CD4-positive, alpha-beta T cell treated with Interleukin-12 subunit alpha and Interleukin-12 subunit beta, for 1 hour (primary cell): ENCODE measurements around the gene DAGLA.

Source experiments
- DNase-seq: peaks from one replicate; pipeline ENCODE4 v3.0.0-alpha.2; 2020

The DAGLA gene

DNA sequence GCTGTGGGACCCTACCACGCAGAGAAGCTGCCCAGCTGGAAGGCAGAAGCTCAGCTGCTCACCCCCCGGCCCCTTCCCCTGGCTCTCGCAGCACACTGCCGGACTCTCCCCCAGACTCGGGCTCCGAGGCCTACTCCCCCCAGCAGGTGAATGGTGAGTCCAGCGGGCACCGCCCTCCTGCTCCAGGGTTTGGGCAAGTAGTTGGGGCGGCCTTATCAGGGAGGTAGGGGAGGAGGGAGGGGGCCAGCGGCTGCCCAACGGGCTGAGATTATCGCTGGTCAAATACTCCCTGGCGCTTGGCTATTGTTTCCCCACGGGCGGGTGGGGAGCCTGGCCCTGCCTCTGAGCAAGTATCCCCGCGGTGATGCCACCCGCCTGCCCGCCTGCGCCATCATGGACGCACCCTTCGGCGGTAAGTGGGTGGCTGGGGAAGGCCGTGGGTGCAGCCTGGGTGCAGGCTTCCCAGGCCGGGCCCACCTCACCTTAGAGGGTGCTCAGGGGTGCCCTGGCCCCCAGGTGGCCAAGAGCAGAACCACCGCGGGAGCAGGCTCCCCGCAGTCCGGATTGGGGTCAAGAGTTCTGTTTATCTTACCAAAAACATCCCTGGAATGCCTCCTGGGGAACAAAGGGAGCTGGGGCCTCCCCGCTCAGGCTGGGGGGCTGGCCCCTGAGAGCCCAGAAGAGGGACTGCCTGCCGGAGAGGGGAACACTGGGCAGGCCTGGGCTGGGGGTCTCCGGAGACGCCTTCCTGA, 89.2 kb downstream of the DAGLA start:
- DNase-seq: no peak

DNA sequence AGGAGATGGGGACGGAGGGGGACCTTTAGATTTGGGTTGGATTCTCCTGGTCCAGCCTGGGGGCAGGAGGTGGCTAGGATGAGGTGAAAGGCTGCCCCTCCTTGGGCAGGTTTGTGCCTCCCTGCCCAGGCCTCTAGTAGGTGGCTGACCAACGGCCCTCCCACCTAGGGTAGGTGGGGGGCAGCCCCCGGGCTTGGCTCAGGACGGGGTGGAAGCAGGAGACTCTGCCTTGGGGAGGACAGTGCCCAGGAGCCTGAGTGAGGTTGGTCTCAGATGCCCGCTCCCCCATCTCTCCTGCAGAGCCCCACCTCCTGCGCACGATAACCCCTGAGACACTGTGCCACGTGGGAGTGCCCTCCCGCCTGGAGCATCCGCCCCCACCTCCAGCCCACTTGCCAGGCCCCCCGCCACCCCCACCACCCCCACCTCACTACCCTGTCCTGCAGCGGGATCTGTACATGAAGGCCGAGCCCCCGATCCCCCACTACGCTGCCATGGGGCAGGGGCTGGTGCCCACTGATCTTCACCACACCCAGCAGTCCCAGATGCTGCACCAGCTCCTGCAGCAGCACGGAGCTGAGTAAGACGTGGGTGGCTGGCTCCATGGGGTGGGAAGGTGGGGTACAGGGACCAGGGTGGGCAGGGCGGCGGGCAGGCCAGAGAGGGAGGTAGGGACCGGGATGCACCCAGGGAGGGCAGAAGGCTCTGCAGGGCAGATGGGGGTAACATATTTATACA, 89.9 kb downstream of the DAGLA start:
- no peak for DNase-seq

DNA sequence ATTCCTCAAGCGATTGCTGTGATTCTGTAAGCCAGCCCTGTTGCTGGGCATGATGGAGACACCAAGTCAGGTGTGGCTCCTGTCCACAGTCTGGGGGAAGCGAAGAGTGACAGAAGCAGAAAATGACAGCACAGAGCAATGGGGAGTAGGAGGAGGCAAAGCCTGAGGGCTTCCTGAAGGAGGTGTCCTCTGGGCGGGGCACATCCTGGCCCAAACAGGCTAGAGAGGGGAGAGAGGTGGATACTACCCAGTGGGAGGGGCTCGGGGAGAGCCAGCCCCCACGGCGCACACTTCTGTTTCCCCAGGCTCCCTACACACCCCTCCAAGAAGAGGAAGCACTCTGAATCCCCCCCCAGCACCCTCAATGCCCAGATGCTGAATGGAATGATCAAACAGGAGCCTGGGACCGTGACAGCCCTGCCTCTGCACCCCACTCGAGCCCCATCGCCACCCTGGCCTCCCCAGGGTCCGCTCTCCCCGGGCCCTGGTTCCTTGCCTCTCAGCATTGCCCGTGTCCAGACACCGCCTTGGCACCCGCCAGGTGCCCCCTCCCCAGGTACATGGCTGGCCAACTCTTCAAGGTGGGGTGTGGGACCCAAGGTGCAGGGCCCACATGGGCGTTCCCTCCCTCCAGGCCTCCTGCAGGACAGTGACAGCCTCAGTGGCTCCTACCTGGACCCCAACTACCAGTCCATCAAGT, 91.2 kb downstream of the DAGLA start:
- DNase-seq: no peak

DNA sequence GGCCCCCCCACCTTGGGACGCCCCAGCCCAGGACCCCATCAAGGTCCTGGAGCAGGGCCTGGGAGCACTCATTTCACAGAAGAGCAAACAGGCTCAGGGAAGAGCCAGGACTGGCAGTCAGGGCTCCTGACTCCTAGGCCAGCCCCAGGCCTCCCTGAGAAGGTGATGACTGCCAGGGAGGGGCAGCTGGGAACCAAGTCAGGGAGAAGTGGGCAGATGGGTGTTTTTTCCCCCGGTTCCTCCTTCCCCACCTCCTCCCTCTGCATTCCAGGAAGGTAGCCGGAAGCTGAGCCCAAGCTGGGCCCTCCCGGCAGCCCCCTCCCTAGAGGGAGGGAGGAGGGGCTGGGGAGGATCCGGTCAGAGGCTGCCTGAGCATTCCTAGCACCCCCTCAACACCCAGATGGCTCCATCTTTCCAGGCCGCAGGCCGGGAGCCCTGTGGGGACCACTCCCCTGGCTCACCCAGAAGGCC, 91.8 kb downstream of the DAGLA start:
- DNase-seq: no peak

DNA sequence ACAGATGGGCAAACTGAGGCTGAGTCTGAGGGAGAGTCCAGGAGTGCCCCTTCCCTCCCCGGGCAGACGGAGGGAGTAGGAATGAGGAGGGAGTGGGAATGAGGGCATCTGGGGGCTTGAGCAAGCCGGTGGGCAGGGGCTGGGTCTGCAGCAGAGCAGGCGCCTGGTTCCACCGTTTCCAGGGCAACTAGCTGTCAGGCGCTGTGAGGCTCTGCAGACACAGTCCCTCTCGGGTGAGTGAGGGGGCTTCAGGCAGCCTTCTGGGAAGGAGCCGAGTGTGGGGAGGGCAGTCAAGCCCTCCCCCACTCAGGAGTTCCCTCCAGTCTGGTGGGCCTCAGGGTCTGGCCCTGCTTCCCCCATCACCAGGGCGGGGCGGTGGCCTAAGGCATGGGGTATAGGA, 93.2 kb downstream of the DAGLA start:
- DNase-seq: no peak

DNA sequence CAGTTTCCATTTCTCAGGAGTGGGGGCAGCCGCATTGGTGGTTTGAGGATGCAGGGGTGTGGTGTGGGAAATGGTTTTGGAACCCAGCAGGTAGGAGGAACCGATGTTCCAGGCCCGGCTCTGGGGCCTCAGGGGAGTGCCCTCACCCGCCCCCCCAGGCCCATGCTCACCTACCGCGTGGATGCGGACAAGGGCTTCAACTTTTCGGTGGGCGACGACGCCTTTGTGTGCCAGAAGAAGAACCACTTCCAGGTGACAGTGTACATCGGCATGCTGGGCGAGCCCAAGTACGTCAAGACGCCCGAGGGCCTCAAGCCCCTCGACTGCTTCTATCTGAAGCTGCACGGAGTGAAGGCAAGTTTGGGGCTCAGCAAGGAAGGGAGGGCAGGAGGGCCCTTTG, 93.6 kb downstream of the DAGLA start:
- no peak for DNase-seq

DNA sequence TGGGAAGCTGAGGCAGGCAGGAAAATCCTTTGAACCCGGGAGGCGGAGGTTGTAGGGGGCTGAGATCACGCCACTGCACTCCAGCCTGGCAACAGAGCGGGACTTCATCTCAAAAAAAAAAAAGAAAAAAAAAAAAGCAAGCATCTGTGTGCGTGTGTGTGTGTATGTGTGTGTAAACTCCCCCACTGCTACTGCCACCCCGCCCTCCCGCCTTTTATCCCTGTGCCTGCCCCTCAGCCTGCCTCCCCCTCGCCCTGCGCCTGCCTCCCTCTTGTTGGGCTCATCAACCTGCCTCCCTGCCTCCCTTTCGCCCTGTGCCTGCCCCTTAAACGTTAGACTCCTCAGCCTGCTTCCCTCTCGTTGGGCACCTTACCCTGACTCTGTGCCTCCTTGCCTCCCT, 94.2 kb downstream of the DAGLA start:
- no peak for DNase-seq

DNA sequence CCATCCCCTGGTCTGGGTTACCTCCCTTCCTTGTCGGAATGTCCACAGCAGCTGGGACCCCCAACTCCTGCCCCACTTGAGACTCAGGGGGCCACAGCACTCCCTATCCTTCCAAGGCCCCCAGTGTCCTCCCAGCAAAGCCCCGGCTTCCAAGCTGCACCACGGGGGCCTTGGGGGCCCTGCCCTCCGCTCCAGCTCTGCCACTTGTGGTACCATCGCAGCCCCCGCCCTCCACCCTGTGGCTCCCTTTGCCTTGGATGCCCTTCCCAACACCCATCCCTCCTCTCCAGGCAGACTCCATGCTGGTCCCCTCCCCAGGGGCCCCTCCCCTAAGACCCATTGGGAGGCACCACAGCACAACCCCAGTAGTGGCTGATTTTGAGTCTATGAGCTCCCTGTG, 94.9 kb downstream of the DAGLA start:
- DNase-seq: no peak

DNA sequence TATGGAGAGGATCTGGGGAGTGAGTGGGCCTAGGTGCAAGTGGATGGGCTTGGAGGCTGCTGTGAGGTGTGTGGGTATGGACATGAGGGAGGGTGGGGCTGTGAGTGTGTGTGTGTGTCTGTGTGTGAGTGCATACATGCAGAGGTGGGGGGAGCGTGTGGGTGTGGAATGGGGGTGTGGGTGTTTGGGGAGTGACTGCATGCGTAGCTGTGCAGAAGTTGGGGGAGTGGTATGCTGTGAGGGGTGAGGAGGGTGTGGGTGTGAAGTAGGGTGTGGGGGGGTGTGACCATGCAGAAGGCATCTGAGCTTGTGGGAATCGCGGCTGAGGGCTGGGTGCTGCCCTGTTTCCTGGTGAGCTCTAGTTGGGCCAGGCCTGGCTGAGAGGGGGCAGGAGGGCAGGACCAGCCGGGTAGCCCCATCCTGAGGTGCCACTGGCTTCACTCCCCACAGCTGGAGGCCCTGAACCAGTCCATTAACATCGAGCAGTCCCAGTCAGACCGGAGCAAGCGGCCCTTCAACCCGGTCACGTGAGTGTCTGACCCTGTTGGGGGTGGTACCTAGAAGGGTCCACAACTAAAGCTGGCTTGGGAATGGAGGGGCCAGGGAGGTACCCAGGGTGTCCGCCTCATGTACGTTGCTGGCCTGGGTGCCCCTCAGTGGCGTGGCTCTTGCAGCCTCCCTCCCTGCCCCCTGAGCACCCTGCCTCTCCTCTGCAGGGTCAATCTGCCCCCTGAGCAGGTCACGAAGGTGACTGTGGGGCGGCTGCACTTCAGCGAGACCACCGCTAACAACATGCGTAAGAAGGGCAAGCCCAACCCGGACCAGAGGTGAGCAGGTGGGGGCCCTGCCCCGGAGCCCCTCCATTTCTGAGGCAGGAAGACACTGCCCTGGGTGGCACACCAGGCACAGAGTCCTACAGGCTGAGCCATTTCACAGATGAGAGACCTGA, 95.7 kb downstream of the DAGLA start:
- DNase-seq: peak; percentile 35

DNA sequence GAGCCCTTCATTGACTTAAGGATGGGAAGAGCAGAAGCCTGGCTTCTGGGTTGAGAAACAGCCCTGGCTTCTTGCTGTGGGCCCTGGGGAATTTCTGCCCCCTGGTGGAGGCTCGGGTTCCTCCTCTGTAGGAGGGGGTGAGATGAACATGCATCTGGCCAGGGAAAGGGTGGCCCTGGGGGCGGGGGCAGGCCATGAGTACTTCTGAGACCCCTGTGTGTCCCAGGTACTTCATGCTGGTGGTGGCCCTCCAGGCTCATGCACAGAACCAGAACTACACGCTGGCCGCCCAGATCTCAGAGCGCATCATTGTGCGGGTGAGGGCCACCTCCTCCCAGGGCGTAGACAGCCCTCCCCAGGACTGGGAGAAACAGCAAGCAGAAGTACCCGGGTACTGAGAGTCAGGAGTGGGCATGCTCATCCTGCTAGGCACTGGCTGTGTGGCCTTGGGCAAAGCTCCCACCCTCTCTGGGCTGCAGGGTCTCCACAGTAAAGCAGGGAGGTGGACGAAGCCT, 96.4 kb downstream of the DAGLA start:
- peak; percentile 58 for DNase-seq

DNA sequence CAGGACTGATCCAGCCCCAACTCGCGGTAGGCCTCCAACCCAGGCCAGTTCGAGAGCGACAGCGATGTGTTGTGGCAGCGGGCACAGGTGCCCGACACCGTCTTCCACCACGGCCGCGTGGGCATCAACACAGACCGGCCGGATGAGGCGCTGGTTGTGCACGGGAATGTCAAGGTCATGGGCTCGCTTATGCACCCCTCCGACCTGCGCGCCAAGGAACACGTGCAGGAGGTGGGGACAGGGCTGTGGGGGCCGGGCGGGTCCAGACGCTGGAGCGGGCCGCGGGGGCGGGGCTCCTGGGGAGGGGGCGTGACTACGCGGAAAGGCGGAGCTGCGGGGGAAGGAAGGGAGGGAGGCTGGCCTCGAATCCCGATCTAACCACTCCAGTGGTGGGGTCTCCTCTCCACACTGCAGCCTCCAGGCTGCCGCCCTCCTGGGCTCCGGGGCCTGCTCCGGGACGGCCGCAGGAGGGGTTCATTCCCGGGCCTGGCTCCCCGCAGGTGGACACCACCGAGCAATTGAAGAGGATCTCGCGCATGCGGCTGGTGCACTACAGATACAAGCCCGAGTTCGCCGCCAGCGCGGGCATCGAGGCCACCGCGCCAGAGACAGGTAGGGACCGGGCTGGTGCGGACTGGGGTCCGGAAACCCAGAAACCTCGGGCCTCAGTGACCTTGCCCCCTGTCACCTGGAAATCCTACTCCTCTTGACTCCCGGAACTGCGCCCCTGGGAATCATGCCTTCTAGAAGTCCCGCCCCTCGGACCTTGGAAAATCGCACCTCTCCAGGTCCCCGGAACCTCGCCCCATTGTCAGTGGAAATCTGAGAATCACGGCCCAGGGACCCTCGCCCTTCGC, 97.3 kb downstream of the DAGLA start:
- peak; percentile 79 for DNase-seq

DNA sequence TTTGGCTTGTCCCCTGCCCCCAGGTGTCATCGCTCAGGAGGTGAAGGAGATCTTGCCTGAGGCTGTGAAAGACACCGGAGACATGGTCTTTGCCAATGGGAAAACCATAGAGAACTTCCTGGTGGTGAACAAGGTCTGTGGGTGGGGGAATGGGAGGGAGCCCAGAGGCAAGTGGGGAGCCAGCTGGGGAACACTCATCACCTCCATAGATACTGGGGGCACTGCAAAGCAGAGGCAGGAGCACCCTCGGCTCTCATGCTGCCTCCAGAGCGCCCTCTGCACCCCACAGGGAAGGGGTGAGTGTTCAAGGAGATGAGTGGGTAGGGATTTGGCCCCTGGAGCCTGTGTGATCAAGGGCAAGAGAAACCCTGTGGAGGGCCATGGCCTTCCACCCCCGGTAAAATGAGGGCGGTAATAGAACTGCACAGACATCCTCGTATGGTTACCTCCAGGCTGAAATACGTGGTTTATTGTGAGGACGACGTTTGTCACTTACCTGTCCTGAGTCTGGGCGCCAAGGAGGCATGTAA, 98.2 kb downstream of the DAGLA start:
- DNase-seq: no peak

DNA sequence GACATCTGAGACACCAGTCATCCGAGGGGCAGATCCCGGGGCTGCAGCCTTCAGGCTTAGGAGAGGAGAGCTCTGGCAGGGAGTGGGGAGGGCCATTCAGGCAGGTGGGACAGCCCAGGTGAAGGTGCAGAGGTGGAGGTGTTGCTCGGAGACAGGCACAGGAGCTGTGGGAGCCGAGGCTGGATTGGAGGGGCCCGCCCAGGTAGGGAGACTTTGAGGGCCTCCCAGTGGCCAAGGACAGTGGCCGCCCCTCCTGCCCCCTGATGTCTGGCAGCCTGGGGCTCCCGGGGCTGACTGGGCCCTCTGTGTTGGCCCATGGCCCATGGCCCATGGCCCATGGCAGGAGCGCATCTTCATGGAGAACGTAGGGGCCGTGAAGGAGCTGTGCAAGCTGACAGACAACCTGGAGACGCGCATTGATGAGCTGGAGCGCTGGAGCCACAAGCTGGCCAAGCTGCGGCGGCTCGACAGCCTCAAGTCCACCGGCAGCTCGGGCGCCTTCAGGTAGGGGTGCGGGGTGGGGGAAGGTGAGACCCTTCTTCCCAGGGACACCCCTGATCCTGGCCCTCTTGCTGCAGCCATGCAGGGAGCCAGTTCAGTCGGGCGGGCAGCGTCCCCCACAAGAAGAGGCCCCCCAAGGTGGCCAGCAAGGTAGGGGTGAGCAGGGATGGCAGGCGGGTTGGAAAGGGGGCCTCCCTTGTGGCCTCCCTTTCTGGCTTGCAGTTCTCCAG, 98.9 kb downstream of the DAGLA start:
- no peak for DNase-seq

DNA sequence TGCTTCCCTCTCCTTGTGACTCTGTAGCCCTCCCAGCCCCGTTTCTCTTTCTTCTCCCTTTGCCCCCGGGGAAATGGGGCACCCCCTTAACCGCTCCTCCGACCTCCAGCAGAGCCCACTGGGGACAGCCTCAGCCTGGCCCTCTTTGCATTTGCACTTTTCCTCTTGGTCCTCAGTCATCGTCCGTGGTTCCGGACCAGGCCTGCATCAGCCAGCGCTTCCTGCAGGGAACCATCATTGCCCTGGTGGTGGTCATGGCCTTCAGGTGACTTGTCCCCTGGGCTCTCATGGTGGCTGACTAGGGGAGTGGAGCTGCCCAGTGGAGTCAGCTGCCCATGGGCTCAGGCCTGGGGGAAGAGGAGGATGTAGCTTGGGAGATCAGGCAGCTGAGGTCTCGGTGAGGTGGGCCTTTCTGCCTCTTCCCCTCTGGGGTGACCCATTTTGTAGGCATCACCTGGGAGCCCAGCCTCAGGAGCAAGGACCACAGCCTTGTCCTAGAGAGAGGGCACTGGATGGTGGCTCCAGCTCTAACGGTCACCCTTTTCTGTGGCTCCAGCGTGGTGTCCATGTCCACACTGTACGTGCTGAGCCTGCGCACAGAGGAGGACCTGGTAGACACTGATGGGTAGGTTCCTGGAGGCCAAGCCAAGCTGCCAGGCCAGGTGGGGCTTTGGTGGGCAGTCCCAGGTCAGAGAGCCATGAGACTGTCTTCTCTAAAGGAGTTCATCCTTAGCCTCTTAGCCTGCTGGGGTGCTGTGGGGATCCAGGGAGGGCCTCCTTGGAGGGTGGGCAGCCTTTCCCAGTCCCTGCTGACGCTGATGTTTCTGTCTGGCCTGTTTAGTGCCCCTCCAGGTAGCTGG, 99.7 kb downstream of the DAGLA start:
- no peak for DNase-seq

DNA sequence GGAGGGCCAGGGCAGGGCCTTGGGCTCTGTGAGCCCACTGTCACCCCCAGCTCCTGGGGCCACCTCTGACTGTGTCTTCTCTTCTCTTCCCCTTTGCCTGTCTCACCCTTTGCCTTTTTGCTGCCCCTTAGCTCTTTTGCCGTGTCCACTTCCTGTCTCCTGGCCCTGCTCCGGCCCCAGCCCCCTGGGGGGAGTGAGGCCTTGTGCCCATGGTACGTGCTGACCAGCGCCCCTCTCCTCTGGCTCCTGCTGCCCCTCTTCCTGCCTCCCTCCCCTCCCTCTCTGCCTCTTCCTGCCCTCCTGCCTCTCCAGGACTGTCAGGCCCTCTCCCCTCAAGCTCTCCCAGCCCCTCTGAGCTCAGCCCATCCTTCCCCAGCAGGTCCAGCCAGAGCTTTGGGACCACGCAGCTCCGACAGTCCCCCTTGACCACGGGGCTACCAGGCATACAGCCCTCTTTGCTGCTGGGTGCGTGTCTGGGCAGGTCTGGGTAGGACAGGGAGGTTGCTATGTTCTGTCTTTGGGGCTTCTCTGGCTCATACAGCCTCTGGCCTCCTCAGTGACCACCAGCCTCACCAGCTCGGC, 100.5 kb downstream of the DAGLA start:
- no peak for DNase-seq

DNA sequence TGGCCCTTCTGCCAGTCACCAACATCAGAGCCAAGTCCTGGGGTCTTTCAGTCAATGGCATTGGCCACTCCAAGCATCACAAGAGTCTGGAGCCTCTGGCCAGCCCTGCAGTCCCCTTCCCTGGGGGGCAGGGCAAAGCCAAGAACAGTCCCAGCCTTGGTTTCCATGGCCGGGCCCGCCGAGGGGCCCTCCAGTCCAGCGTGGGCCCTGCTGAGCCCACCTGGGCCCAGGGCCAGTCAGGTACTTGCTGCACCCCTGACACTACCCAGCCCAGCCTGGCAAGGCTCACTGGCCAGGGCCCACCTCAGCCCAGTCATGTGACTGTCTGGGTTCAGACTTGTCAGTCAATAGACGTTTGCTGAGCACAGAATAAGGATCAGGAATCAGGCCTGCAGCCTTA, 101.4 kb downstream of the DAGLA start:
- DNase-seq: no peak

DNA sequence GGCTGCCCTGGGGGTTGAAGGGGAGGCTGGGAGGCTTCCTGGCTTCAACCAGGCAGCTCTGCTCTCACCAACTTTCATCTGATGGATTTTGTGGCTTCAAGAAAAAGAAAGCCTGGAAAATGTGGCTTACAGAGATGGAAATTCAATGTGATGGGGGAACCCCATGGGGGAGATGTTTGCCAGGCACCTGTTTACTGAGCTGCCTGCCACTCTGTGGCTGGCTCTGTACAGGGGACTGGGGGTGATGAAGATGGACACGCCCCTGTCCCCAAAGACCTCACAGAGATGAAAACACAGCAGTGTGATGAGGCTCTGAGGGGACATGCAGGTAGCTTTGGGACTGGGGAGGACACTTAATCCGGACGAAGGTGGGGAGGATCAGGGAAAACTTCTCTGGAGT, 102.1 kb downstream of the DAGLA start:
- DNase-seq: no peak

DNA sequence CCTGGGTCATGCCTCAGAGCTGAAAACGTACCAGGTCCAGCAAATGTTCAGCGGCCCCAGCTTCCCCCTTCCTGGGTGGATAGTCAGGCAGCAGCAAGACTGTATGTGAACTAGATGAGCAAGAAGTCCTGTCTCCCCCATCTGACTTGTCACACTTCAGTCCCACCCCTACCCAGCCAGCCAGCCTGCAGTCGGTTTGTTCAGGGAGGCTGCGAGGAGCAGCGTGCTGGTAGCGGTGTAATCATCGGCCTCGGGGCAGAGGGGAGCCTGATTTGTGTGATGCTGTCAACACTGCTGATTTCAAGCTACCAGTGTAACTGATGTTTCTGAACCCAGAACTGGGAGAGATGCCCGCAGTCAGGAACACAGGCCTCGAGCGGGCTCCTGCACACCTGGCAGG, 102.7 kb downstream of the DAGLA start:
- DNase-seq: no peak
